ENCODE measurements around the gene TBX19. TPM values are rescaled to one million over a fixed set of nuclear protein-coding genes. Genes with fewer than 3 reads are reported as not detected.

Gene TBX19
- total RNA-seq, 1 donor from 2014 or later: 1.1 TPM

Other genes with a start within 250 kb of the TBX19 start
- gene GPR161, start 143.9 kb upstream of the TBX19 start, total RNA-seq: 16.5 and 21.9 TPM in 2 replicates
- 34.4 and 37.4 TPM in 2 replicates for gene TIPRL, start 101.9 kb upstream of the TBX19 start, total RNA-seq
- 69.0 and 73.4 TPM in 2 replicates for gene SFT2D2, start 54.9 kb upstream of the TBX19 start, total RNA-seq